ENCODE measurements around the gene RPRD1B.

Gene RPRD1B

DNA sequence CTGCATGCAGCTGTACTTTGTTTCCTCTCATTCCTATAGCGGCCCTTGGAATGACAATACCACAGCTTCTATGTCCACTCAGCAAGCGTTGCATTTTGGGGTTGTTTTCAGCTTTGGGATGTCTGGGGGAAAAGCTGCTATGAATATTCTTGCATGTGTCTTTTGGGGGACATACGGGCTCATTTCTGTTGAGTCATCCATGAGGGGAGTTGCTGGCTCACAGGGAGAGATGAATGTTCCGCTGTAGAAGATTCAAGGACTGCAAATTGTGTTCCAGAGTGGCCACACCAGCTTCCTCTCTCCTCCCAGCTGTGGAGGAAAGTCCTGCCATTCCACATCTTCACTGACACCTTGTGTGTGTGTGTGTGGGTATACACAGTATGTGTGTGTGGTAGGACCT, 88.2 kb downstream of the RPRD1B start:
- no peaks in the 10 kb centered on the region for H4K20me1 ChIP-seq (ENCODE audit: insufficient read depth, low read length)
- no peaks in the 10 kb centered on the region for H3K9me2 ChIP-seq (ENCODE audit: low read depth, low read length)
- H3K4me2 ChIP-seq (ENCODE audit: low read length), result no peak overlapping the region
- no peaks in the 10 kb centered on the region for H3F3A ChIP-seq (ENCODE audit: insufficient read depth, low read length)
- no peaks in the 10 kb centered on the region for H3K9me3 ChIP-seq (ENCODE audit: low read length)
- H3K27ac ChIP-seq (ENCODE audit: low read depth, low read length, poor library complexity, severe bottlenecking), result no peak overlapping the region
- no peaks in the 10 kb centered on the region for H3K27me3 ChIP-seq (ENCODE audit: insufficient read depth, low read length)
- H3K9ac ChIP-seq (ENCODE audit: low read length), result no peak overlapping the region
- no peaks in the 10 kb centered on the region for H3K4me1 ChIP-seq (ENCODE audit: insufficient read depth, low read length, severe bottlenecking)
- no peak overlapping the region for H2AFZ ChIP-seq (ENCODE audit: low read length)
- no peak overlapping the region for H3K4me3 ChIP-seq (ENCODE audit: low read depth, low read length, poor library complexity, severe bottlenecking)
- H3K36me3 ChIP-seq (ENCODE audit: insufficient read depth, low read length), result no peaks in the 10 kb centered on the region
- TF ChIP-seq EZH2 (IDR thresholded peaks at IDR 0.05; ENCODE audit: borderline replicate concordance, low read length), result no peak
- TF ChIP-seq, protein P1, sequence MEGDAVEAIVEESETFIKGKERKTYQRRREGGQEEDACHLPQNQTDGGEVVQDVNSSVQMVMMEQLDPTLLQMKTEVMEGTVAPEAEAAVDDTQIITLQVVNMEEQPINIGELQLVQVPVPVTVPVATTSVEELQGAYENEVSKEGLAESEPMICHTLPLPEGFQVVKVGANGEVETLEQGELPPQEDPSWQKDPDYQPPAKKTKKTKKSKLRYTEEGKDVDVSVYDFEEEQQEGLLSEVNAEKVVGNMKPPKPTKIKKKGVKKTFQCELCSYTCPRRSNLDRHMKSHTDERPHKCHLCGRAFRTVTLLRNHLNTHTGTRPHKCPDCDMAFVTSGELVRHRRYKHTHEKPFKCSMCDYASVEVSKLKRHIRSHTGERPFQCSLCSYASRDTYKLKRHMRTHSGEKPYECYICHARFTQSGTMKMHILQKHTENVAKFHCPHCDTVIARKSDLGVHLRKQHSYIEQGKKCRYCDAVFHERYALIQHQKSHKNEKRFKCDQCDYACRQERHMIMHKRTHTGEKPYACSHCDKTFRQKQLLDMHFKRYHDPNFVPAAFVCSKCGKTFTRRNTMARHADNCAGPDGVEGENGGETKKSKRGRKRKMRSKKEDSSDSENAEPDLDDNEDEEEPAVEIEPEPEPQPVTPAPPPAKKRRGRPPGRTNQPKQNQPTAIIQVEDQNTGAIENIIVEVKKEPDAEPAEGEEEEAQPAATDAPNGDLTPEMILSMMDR (IDR thresholded peaks at IDR 0.05; ENCODE audit: low read length), result no peak
- H3K79me2 ChIP-seq (ENCODE audit: insufficient read depth, low read length), result no peaks in the 10 kb centered on the region

- no peaks in the 10 kb centered on the region for H3K9me3 ChIP-seq (ENCODE audit: low read length)
- no peaks in the 10 kb centered on the region for H3K27me3 ChIP-seq (ENCODE audit: insufficient read depth, low read length)
- H3K27ac ChIP-seq (ENCODE audit: low read depth, low read length, poor library complexity, severe bottlenecking), result no peak overlapping the region
- H3K79me2 ChIP-seq (ENCODE audit: insufficient read depth, low read length), result no peaks in the 10 kb centered on the region
- no peaks in the 10 kb centered on the region for H3K9me2 ChIP-seq (ENCODE audit: low read depth, low read length)
- H4K20me1 ChIP-seq (ENCODE audit: insufficient read depth, low read length), result no peaks in the 10 kb centered on the region
- no peaks in the 10 kb centered on the region for H3K36me3 ChIP-seq (ENCODE audit: insufficient read depth, low read length)
- no peaks in the 10 kb centered on the region for H3K4me1 ChIP-seq (ENCODE audit: insufficient read depth, low read length, severe bottlenecking)
- no peak overlapping the region for H3K4me2 ChIP-seq (ENCODE audit: low read length)
- no peak overlapping the region for H2AFZ ChIP-seq (ENCODE audit: low read length)
- TF ChIP-seq, protein P1 (IDR thresholded peaks at IDR 0.05; ENCODE audit: low read length), result no peak
- no peak for TF ChIP-seq EZH2 (IDR thresholded peaks at IDR 0.05; ENCODE audit: borderline replicate concordance, low read length)
- no peak overlapping the region for H3K4me3 ChIP-seq (ENCODE audit: low read depth, low read length, poor library complexity, severe bottlenecking)
- H3F3A ChIP-seq (ENCODE audit: insufficient read depth, low read length), result no peaks in the 10 kb centered on the region
- H3K9ac ChIP-seq (ENCODE audit: low read length), result no peak overlapping the region
Observed at GRCh38 chr20:38123021-38123587, 89.6 kb downstream of the RPRD1B start.

DNA sequence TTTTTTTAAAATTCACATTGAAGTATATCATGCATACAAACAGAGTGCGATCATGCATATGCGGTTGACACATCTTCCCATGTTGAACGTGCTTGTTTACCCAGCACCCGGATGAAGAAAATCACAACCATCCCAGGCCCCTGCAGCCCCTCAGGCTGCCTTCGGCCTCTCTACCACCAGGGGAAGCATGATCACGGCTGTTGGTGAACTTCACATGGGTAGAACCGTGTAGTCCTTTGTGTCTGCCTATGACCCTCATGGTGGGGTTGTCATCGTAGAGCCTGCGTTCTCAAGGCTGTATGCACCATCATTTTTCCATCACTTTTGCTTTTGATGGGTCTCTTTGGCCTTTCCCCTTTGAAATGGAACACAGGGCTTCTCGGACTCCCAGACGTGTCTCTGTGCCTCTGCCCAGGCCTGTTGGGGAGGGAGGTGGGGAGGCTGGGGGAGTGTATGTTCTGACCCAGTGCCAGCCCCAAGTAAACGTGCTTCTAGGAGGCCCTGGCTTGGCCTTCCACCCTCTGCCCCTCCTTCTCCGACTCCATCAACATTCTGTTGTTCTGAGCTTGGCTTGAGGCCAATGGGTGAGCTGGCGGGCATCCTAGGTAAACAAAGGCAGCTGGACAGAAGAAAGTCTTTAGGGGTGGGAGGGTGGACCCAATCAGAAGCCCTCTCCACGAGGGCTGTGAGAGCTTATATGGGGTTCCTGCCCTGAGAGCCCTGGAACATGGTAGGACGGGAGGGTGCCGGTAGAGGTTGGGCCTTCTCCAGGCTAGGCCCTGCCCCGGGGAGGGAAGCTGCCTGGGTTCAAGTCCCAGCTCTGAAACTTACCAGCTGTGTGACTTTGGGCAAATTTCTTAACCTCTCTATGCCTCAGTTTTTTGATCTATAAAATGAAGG, 91.9 kb downstream of the RPRD1B start:
- H3K36me3 ChIP-seq (ENCODE audit: insufficient read depth, low read length), result no peaks in the 10 kb centered on the region
- H3K27me3 ChIP-seq (ENCODE audit: insufficient read depth, low read length), result no peaks in the 10 kb centered on the region
- TF ChIP-seq EZH2 (IDR thresholded peaks at IDR 0.05; ENCODE audit: borderline replicate concordance, low read length), result no peak
- TF ChIP-seq, protein P1 (IDR thresholded peaks at IDR 0.05; ENCODE audit: low read length), result no peak
- H3K4me1 ChIP-seq (ENCODE audit: insufficient read depth, low read length, severe bottlenecking), result no peaks in the 10 kb centered on the region
- H2AFZ ChIP-seq (ENCODE audit: low read length), result no peak overlapping the region
- no peaks in the 10 kb centered on the region for H3K79me2 ChIP-seq (ENCODE audit: insufficient read depth, low read length)
- no peaks in the 10 kb centered on the region for H3K9me2 ChIP-seq (ENCODE audit: low read depth, low read length)
- H3K9ac ChIP-seq (ENCODE audit: low read length), result no peak overlapping the region
- no peaks in the 10 kb centered on the region for H3K9me3 ChIP-seq (ENCODE audit: low read length)
- H3F3A ChIP-seq (ENCODE audit: insufficient read depth, low read length), result no peaks in the 10 kb centered on the region
- H4K20me1 ChIP-seq (ENCODE audit: insufficient read depth, low read length), result no peaks in the 10 kb centered on the region
- no peak overlapping the region for H3K4me3 ChIP-seq (ENCODE audit: low read depth, low read length, poor library complexity, severe bottlenecking)
- no peak overlapping the region for H3K27ac ChIP-seq (ENCODE audit: low read depth, low read length, poor library complexity, severe bottlenecking)
- H3K4me2 ChIP-seq (ENCODE audit: low read length), result no peak overlapping the region

Measured in OCI-LY1 (cell line).